Tibial nerve (tissue), 4 donors: ENCODE results near the gene IRF4.

Experiments used
- CTCF ChIP-seq, 5 experiments: fragments of 200-600 bp in 3 of 5; fragments of 450-650 bp in 2 of 5; sonication (generic) in 3 of 5; IDR thresholded peaks; one replicate each; pipeline ENCODE4 v1.5.1; 2016 to 2019; ENCODE audit warnings: antibody characterized with exemption in 5 of 5, mild to moderate bottlenecking in 3 of 5, moderate library complexity in 2 of 5
- EP300 ChIP-seq, 2 donors: sonication (generic); formaldehyde crosslinking; IDR thresholded peaks; one replicate each; pipeline ENCODE4 v1.6.1; 2017; ENCODE audit warnings: antibody characterized with exemption in 2 of 2, mild to moderate bottlenecking in 1 of 2
- POLR2A ChIP-seq, 2 donors: fragments of 450-650 bp; IDR thresholded peaks; one replicate each; pipeline ENCODE4 v1.6.1; 2017; ENCODE audit warnings: antibody characterized with exemption in 2 of 2, mild to moderate bottlenecking in 2 of 2, moderate library complexity in 2 of 2

- TF ChIP-seq EP300 (IDR thresholded peaks at IDR 0.05) (no peak), CTCF (IDR thresholded peaks at IDR 0.05) (no peak), POLR2A (IDR thresholded peaks at IDR 0.05) (no peak)
These were observed 41.2 kb upstream of the IRF4 start for GRCh38 chr6:350371-350770.
